OCI-LY1 (cell line): Measurements from ENCODE around the gene IGFBP2.
A peak's percentile ranks its signal among the peaks of the same experiment; 100 is the strongest.

ENCODE experiments used
- EZH2 ChIP-seq: fragments of 200-600 bp; sonication (generic), shearing (Covaris generic); IDR thresholded peaks from 2 replicates; pipeline ENCODE4 v1.8.0; 2017; ENCODE audit warnings: borderline replicate concordance, mixed run types, mild to moderate bottlenecking, antibody characterized with exemption, low read length, moderate library complexity, mixed read lengths
- TF ChIP-seq, protein P1 (sequence below): fragments of 200-600 bp; sonication (generic), shearing (Covaris generic); IDR thresholded peaks from 2 replicates; pipeline ENCODE4 v1.5.1; 2017; ENCODE audit warnings: mild to moderate bottlenecking, antibody characterized with exemption, low read length, moderate library complexity, mixed read lengths

DNA sequence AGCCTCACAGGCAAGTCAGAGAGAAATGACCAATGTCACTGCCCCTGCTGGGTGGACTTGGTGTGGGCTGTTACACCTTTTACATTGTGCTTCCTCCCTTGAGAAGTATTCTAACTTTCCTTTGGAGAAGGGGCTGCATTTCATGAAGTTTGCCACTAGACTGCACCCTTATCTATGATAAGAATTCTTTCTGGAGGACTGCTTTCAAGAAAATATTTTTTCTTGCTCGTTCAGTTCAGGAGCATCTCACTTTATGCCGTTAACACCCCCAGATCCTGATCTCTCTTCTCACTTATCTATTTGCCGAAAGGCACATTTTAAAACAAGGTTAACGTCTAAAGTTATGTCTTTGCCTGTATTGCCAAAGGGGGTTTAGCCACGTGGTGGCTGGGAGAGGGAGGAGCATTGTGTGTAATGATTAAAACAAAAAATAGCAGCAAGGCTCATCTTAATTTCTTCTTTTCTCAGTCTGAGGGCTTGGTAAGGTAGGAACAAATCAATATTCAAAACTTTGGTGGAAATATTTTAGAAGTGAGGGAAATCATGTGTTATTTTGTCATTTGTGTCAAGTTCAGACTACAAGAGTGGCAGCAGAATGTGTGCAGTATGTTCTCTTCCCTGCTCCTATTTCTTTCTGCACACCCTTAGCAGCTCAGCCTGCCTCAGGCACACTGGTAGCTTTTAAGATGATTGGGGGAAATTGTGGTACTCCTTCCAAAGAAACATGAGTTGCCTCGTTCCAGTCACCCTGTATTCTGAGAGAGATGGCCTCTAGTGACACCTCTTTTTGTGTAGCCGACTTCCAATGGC lies 63.7 kb downstream of the IGFBP2 start:
- no peak for TF ChIP-seq EZH2
- TF ChIP-seq, protein P1, sequence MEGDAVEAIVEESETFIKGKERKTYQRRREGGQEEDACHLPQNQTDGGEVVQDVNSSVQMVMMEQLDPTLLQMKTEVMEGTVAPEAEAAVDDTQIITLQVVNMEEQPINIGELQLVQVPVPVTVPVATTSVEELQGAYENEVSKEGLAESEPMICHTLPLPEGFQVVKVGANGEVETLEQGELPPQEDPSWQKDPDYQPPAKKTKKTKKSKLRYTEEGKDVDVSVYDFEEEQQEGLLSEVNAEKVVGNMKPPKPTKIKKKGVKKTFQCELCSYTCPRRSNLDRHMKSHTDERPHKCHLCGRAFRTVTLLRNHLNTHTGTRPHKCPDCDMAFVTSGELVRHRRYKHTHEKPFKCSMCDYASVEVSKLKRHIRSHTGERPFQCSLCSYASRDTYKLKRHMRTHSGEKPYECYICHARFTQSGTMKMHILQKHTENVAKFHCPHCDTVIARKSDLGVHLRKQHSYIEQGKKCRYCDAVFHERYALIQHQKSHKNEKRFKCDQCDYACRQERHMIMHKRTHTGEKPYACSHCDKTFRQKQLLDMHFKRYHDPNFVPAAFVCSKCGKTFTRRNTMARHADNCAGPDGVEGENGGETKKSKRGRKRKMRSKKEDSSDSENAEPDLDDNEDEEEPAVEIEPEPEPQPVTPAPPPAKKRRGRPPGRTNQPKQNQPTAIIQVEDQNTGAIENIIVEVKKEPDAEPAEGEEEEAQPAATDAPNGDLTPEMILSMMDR = peak; percentile 44
